GM04504 (cell line): ENCODE results near the gene FEN1.

Experiments
- DNase-seq: peaks from one replicate; pipeline ENCODE4 v3.0.0-alpha.2; 2012; ENCODE audit warnings: low read depth

The FEN1 gene

DNA sequence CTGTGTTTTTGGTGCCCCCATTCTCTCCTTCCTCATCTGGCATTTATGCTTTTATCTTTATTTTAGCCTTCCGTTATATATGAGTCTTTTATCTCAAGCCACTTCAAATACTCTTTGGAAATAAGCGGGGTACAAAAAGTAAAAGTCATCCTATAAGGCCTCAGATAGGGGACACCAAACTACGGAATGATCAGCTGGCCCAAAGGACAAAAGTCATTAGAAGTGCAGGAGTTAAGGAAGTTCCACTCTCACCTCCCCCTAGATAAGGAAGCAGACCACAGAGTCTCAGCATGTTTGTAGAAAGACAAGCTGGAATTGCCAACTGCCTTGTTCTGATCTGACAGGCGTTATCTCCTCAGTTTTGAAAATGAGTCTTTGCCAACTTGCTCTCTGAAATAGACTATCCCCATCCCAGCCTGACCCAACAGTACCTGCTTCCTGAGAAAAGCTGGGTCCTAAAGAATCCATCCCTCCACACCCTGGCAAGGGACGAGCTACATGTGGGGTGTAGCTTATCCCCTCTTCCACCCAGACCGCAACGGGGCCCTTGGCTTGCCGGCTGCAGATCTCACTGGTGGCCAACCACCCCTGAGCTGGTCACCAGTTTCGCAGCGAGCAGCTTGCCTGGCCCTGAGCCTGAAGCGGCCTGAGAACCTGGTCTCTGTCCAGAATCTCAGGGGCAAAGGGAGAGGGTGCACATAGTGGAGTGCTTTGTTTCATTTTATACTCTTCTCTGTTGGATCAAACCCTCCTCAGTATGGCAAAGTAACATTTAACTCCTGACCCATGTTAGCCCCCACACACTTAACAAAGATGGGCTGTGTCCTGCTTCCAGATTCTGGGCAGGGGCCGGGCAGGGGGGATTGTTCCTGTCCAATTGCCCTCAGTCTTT, 49.2 kb downstream of the FEN1 start:
- no peak for DNase-seq

DNA sequence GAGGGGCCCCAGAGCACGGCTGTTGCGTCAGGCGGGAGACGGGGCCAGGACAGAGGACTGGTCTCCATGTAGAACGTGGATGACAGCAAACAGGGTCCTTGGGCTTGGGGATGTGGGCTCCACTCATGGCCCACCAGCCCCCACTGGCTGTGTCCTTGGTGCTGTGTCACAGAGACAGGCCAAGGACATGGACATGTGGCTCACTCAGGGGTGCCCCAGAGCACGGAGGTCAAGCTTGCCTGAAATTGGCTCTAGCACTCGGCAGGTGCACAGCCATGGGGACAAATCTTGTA, 49.8 kb downstream of the FEN1 start:
- DNase-seq = no peak

DNA sequence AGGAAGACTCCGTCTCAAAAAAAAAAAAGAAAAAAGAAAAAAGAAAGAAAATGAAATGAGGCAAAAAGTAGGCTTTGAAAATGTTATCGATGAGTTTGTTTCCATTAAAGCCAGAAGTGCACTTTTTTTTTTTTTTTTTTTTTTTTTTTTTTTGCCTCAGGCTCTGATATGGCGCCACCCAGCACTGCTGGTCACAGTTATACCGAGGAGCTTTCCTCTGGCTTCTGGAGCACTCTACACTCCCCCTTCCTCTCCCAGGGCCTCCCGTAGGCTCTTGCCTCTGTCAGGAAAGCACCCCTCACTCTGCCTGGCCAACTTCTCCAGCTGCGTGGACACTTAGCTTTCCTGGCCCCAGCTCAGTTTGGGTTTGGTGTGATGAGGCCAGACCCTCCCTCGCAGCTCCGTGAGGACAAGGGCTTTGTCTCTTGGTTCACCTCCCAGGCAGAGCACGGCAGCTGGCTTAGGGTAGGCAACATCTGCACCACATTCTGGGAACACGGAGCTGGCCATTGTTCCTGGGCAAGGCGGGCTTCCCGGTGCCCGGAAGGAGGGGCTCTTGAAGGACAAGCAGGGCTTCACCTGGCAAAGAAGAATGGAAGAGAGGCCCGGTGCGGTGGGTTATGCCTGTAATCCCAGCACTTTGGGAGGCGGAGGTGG, 52.3 kb downstream of the FEN1 start:
- no peak for DNase-seq

DNA sequence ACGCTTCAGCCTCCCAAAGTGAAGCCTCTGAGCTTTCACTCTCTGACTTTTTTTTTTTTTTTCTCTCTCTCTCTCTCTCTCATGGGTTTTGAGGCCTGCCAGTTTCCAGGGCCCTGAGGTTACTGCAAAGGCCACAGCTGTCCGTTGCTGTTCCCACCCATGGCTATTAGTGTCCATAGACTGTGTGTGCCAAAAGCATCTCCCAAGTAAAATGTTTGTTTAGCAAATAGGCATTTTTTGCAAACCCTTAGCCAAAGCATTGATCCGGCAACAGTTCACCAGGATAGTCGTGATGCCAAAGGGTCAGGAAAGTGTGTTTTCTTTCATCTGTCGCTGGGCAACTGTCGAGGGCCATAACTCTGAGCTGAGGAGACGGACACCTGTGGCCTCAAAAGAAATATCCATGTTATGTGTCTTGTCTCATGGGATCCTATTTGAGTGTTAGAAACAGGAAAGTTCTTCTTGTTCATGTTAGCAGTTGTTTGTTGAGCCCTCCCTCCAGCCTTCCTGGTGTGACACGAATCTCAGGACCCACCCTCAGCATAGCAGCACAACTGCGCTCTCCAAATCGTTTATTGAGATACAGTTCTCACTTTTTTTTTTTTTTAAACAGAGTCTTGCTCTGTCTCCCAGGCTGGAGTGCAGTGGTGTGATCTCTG, 53.8 kb downstream of the FEN1 start:
- no peak for DNase-seq
